Epithelial cell of proximal tubule (primary cell): ENCODE data around the gene RBM47. TPM values are rescaled to one million over a fixed set of nuclear protein-coding genes. Genes with fewer than 3 reads are reported as not detected.

Experiments used
- DNase-seq: peaks from one replicate; pipeline ENCODE4 v3.0.0-alpha.2; 2011; ENCODE audit warnings: low read depth
- H3K4me3 ChIP-seq: 2 replicates; pipeline ENCODE4 v1.5.1; 2011; ENCODE audit warnings: low read depth, mild to moderate bottlenecking, low read length
- total RNA-seq: library from RNA; depleted of rRNA; stranded (reverse); fragments of >200 nt; gene quantifications from 2 replicates; pipeline ENCODE4 v1.2.3, GENCODE V29; 2015
- TF ChIP-seq, protein P1 (sequence below): conservative IDR thresholded peaks from 2 replicates; pipeline ENCODE4 v1.5.1; 2012; ENCODE audit warnings: low read depth, mild to moderate bottlenecking, low read length

The RBM47 gene
- total RNA-seq, 1 donor from 2014 or later = 42.9 TPM

DNA sequence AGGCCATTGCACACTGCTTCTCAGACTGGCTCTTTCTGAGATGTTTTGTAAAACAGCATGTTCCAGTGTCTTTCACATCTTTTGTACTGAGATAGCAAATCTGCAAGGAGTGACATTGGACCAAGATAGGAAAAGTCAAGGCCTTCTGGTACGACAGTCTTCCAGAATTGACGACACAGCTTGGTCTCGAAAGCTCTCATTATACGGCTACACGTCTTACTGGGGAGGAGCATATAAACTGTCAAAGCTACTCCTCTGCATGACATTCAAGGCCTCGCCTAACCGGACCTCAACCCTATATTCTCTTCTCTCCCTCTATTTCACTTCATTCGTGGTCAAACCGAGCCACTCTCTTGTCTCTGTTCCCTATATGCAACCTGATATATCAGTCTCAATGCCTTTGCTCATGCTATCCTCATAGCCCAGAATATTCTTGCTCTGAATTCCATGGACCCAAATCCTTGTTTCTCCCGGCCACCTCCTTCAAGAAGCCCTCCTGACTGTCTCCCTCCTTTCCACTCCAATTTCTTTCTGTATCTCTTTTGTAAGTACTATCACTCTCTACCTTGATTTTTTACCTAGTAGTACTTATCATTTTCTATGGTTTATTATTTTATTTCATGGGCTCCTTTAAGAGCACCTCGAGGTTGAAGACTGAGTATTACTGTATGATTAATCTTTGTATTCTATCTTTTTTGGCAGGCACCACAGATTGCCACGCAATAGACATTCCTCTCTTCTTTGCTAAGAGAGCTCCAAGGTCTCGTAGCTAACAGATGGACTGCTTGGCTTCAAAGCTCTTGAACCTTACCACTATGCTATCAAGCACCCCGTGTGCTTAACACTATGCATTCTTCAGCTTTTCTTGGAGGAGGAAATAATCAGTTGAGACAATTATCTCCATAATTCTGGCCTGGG lies 35.1 kb downstream of the RBM47 start:
- TF ChIP-seq, protein P1, sequence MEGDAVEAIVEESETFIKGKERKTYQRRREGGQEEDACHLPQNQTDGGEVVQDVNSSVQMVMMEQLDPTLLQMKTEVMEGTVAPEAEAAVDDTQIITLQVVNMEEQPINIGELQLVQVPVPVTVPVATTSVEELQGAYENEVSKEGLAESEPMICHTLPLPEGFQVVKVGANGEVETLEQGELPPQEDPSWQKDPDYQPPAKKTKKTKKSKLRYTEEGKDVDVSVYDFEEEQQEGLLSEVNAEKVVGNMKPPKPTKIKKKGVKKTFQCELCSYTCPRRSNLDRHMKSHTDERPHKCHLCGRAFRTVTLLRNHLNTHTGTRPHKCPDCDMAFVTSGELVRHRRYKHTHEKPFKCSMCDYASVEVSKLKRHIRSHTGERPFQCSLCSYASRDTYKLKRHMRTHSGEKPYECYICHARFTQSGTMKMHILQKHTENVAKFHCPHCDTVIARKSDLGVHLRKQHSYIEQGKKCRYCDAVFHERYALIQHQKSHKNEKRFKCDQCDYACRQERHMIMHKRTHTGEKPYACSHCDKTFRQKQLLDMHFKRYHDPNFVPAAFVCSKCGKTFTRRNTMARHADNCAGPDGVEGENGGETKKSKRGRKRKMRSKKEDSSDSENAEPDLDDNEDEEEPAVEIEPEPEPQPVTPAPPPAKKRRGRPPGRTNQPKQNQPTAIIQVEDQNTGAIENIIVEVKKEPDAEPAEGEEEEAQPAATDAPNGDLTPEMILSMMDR = no peak
- DNase-seq = no peak

DNA sequence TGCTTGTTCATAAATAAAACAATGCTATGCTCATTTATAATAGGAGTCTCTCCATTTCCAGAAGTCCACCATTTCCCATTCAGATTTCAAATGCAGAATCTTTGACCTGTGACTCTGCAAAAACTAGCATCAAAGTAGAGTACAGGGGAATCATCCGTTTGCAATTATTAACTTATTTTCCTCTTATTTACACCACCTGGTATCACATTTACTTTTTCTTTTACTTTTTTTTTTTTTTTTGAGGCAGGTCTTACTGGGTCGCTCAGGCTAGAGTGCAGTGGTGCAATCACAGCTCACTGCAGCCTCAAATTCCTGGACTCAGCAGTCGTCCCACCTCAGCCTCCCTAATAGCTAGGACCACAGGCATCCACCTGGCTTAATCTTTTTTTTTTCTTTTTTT lies 37.6 kb downstream of the RBM47 start:
- DNase-seq = no peak
- H3K4me3 ChIP-seq = no peak overlapping the region
- TF ChIP-seq, protein P1 = no peak

More for the DNA sequence above, 35.1 kb downstream of the RBM47 start:
- H3K4me3 ChIP-seq = no peak overlapping the region

DNA sequence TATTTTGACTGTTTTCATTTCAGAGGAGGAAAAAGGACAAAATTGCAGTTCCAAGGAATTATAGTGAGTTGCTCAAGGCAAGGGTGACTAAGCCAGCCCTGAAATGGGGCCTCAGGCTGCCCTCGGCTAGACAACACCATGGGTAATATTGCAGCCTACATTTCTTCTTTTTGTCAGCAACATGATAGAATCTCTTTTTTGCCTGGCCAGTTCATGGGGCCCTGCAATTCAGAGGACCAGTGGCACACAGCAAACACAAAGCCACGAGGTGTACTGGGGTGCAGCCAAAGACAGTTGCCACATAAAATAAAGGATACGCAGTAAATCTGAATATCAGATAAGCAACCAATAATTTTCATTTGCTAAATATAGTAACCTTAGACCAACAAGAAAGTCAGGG lies 41.8 kb downstream of the RBM47 start:
- no peak for DNase-seq
- H3K4me3 ChIP-seq = no peak overlapping the region
- TF ChIP-seq, protein P1 = no peak

DNA sequence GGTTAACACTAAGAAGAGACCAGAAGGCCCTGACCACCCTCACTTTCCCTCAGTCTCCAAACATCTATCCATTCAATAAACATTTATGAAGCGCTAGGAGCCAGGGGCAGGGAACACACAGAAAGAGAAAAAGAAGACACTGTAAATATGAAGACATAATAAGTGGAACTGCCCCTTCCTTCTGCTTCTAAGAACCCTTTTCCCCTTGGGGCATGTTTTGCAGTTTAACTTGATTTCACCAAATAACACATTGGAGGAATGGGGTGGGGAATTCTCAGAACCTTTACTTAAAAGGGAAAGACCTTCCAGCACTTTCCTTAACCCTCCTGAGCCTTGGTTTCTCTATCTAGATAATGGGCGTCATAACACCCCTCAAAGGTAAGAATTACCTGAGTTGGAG lies 42.3 kb downstream of the RBM47 start:
- TF ChIP-seq, protein P1 = no peak

DNA sequence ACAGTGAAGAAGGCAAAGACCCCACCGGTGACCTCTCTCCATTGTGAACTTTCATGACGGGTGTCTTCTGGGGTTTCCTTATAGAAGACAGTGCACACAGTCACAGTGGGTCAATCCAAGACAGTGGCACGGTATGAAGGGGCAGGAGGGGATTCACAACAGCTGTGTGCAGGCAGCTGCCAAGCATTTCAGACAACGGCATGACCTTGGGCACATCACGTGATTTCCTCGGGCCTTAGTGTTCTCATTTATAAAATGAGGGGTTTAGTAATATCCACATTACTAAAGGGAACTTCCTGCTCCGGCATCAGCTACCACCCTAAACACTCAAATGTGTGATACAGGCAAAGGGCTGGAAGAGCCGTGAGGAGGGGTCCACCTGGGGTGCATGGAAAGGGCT lies 42.9 kb downstream of the RBM47 start:
- TF ChIP-seq, protein P1 = no peak
- no peak for DNase-seq
- no peak overlapping the region for H3K4me3 ChIP-seq

More for the DNA sequence above, 42.3 kb downstream of the RBM47 start:
- no peak for DNase-seq
- H3K4me3 ChIP-seq = no peak overlapping the region

DNA sequence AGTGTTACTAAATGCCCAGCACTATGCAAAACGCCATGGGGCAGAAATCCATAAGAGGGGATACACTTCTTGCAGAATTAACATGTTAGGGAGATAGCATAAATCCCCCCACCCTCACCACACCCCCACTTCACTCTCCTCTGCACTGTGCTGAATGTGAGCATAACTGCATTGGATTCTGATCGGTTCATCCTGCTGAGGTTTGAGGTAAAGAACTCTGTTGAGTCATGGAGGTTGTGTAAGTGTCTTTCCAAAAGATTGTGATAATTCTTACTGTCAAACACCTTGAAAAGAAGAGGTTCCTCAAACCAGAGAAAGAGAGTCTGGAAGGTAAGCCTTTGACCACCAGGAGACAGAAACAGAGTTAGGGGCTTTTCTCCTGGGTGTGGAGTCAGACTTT lies 43.6 kb downstream of the RBM47 start:
- no peak overlapping the region for H3K4me3 ChIP-seq
- TF ChIP-seq, protein P1 = no peak
- no peak for DNase-seq
